HepG2 (cell line): ENCODE measurements around the gene MFSD2B. TPM values are rescaled to one million over a fixed set of nuclear protein-coding genes. Genes with fewer than 3 reads are reported as not detected.
"Not testable (repeated sequence)": the region's sequence is repeated elsewhere in the genome, so short reads cannot be mapped to it uniquely, and the experiment has no call there.

Experiments
- ATAC-seq: fragments of 200-7000 bp; cut with Tn5 transposase; 3 replicates; pipeline ENCODE4 v1.9.1; 2020; ENCODE audit warnings: mild to moderate bottlenecking, moderate library complexity
- BruUV-seq: library from RNA; stranded (reverse); fragments of 400-500 nt; replicated peaks from 2 replicates; lab custom pipeline; 2021; lab: Mats Ljungman, UMichigan
- CTCF ChIA-PET: fragments of 300-600 bp; formaldehyde crosslinking; extraction: SDS; loops from one replicate; lab custom pipeline; 2021; ENCODE audit warnings: low total read pairs, inconsistent platforms, low intra/inter-chr PET ratio; lab: Yijun Ruan, JAX
- POLR2A ChIA-PET: fragments of 350-600 bp; sonication (Branson Sonifier 250); formaldehyde crosslinking; loops from one replicate; lab custom pipeline; 2020; ENCODE audit warnings: antibody characterized with exemption, inconsistent platforms; lab: Yijun Ruan, JAX
- DNase-seq: peaks from one replicate; pipeline ENCODE4 v3.0.0-alpha.2; 2015; ENCODE audit warnings: low spot score
- FAIRE-seq: peaks from 3 replicates; lab custom pipeline; 2011; peaks lifted over from hg19 to GRCh38; lab: Jason Lieb, UNC
- H2AFZ ChIP-seq: one replicate; pipeline ENCODE4 v1.6.1; 2011; ENCODE audit warnings: low read length, inconsistent platforms
- H3K27ac ChIP-seq: fragments of 300-600 bp; 3 replicates; pipeline ENCODE4 v1.8.0; 2011; ENCODE audit warnings: mixed run types, mild to moderate bottlenecking, mixed read lengths, low read length, inconsistent platforms; ENCODE audit not compliant: insufficient read depth; ENCODE audit errors: extremely low read length
- H3K27me3 ChIP-seq, 2 experiments: fragments of 200-600 bp in 1 of 2; 2 replicates in 1 of 2; 3 replicates in 1 of 2; pipeline versions ENCODE4 v1.6.0 to v1.8.0; 2011; ENCODE audit warnings: low read length in 2 of 2, mild to moderate bottlenecking in 2 of 2, moderate library complexity in 2 of 2, inconsistent platforms in 1 of 2; ENCODE audit not compliant: insufficient read depth in 2 of 2, control insufficient read depth in 1 of 2
- H3K36me3 ChIP-seq, 2 experiments: fragments of 200-600 bp in 1 of 2; replicated peaks in 1 of 2; 2 replicates in 1 of 2; 3 replicates in 1 of 2; pipeline versions ENCODE4 v1.5.1 to v1.8.0; 2011; ENCODE audit warnings: low read length in 2 of 2, inconsistent platforms in 1 of 2; ENCODE audit not compliant: insufficient read depth in 2 of 2, control insufficient read depth in 1 of 2
- H3K4me1 ChIP-seq: 2 replicates; pipeline ENCODE4 v1.5.1; 2012; ENCODE audit warnings: low read length, inconsistent platforms; ENCODE audit not compliant: insufficient read depth
- H3K4me2 ChIP-seq: 2 replicates; pipeline ENCODE4 v1.6.0; 2011; ENCODE audit warnings: low read depth, low read length, inconsistent platforms
- H3K4me3 ChIP-seq, 3 experiments: fragments of 200-600 bp in 1 of 3; sonication (generic), shearing (Covaris generic) in 1 of 3; replicated peaks in 1 of 3; 2 replicates each; pipeline ENCODE4 v1.5.1; 2011 to 2016; ENCODE audit warnings: low read length in 3 of 3, inconsistent platforms in 2 of 3, low read depth in 2 of 3, mild to moderate bottlenecking in 2 of 3, control low read depth in 1 of 3, mixed read lengths in 1 of 3; ENCODE audit not compliant: insufficient read depth in 1 of 3
- H3K79me2 ChIP-seq: one replicate; pipeline ENCODE4 v1.6.1; 2011; ENCODE audit warnings: low read length, inconsistent platforms; ENCODE audit not compliant: insufficient read depth
- H3K9ac ChIP-seq: 2 replicates; pipeline ENCODE4 v1.6.0; 2011; ENCODE audit warnings: mild to moderate bottlenecking, low read depth, low read length, inconsistent platforms; ENCODE audit not compliant: insufficient read depth
- H3K9me3 ChIP-seq: 2 replicates; pipeline ENCODE4 v1.5.1; 2012; ENCODE audit warnings: mild to moderate bottlenecking, low read length
- H4K20me1 ChIP-seq: 2 replicates; pipeline ENCODE4 v1.6.0; 2011; ENCODE audit warnings: inconsistent platforms, mild to moderate bottlenecking, low read length, moderate library complexity; ENCODE audit not compliant: insufficient read depth
- CEBPG ChIP-seq: IDR thresholded peaks from 2 replicates; pipeline ENCODE4 v1.6.1; 2016
- ETV5 ChIP-seq: IDR thresholded peaks from 2 replicates; pipeline ENCODE4 v1.6.1; 2018; ENCODE audit warnings: missing biosample characterization, missing genetic modification reagents, inconsistent platforms, borderline replicate concordance
- FOSL2 ChIP-seq: sonication (generic); formaldehyde crosslinking; IDR thresholded peaks from 2 replicates; pipeline ENCODE4 v1.4.0; 2020; ENCODE audit warnings: missing genetic modification reagents
- SOX5 ChIP-seq: IDR thresholded peaks from 2 replicates; pipeline ENCODE4 v1.6.1; 2016; ENCODE audit warnings: borderline replicate concordance
- TEAD3 ChIP-seq: optimal IDR thresholded peaks from 2 replicates; pipeline ENCODE3; 2016; ENCODE audit warnings: borderline replicate concordance
- TGIF2 ChIP-seq: IDR thresholded peaks from 2 replicates; pipeline ENCODE4 v1.6.1; 2016; ENCODE audit warnings: control low read depth, missing compliant biosample characterization
- ZFP41 ChIP-seq: sonication (generic); formaldehyde crosslinking; IDR thresholded peaks from 2 replicates; pipeline ENCODE4 v1.4.0; 2020; ENCODE audit warnings: mild to moderate bottlenecking, missing genetic modification reagents, borderline replicate concordance
- ZNF121 ChIP-seq: sonication (generic); formaldehyde crosslinking; IDR thresholded peaks from 2 replicates; pipeline ENCODE4 v1.5.0; 2020; ENCODE audit warnings: mild to moderate bottlenecking, missing genetic modification reagents
- ZNF460 ChIP-seq: sonication (generic); formaldehyde crosslinking; IDR thresholded peaks from 2 replicates; pipeline ENCODE4 v1.5.1; 2020; ENCODE audit warnings: missing genetic modification reagents, mild to moderate bottlenecking, borderline replicate concordance
- WGBS: methylation state at CpG from one replicate; pipeline ENCODE4 v1.1.6; 2017; ENCODE audit warnings: low lambda C conversion rate; 5-methylcytosine and 5-hydroxymethylcytosine counted together
- in situ Hi-C: cut with HindIII; loops from 2 replicates; pipeline ENCODE4 v1.10.0; 2017; ENCODE audit warnings: low pct_unique_long_range_greater_than_20kb; ENCODE audit not compliant: extremely low pct_ligation_motif_present
- intact Hi-C: fragments of 100-400 bp; cut with micrococcal nuclease; formaldehyde crosslinking; loops from one replicate; pipeline ENCODE4 v1.10.0; 2022; ENCODE audit not compliant: unreplicated experiment
- polyA plus RNA-seq, 8 experiments: library from polyadenylated mRNA; depleted of rRNA in 3 of 8; stranded (reverse) in 7 of 8; unstranded in 1 of 8; fragments of >200 nt; fragmentation: Illumina TruSeq in 4 of 8; extraction: Trizol in 4 of 8; gene quantifications; 2 replicates each; pipeline versions ENCODE4 v1.2.1 to v1.2.3, GENCODE V29; 2011 to 2016; ENCODE audit warnings: low read depth in 4 of 8, missing spikeins in 1 of 8, mixed read lengths in 1 of 8; ENCODE audit not compliant: insufficient read depth in 1 of 8
- total RNA-seq, 5 experiments: library from RNA; depleted of rRNA; stranded (reverse); fragments of >200 nt; fragmentation: Illumina TruSeq; extraction: Trizol; gene quantifications; 2 replicates each; pipeline ENCODE4 v1.2.3, GENCODE V29; 2016; ENCODE audit warnings: low read depth in 1 of 5

The MFSD2B gene
- total and polyA plus RNA-seq, 2 of the 13 experiments (the other 11 are each of a cell fraction or from before 2014, with no cell fraction given): 0.21 to 0.93 TPM

DNA sequence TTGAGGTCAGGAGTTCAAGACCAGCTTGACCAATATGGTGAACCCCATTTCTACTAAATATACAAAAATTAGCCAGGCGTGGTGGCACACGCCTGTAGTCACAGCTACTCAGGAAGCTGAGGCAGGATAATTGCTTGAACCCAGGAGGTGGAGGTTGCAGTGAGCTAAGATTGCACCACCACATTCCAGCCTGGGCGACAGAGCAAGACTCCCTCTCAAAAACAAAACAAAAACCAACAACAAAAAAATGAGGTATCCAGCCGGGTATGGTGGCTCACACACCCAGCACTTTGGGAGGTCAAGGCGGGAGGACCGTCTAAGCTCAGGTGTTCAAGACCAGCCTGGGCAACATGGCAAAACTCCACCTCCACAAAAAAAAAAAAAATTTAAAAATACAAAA lies 5.0 kb downstream of the MFSD2B start:
- intact Hi-C loops: loop anchor here (1.0 to 2.0 kb wide), 3 partner anchors 32 to 88 kb away; partner anchors contain the start of genes ATAD2B, SF3B6 and WDCP
- DNase-seq, H3K27me3 ChIP-seq, ATAC-seq, H2AFZ ChIP-seq, H3K9ac ChIP-seq, H4K20me1 ChIP-seq, H3K9me3 ChIP-seq, H3K79me2 ChIP-seq, in situ Hi-C loops, H3K36me3 ChIP-seq: not testable (repeated sequence)
- peaks cover 41% of the 10 kb centered on the region for H3K4me1 ChIP-seq
- peak overlapping the region; percentile 46 for H3K27ac ChIP-seq
- TSS peak; percentile 90 for BruUV-seq
- ChIA-PET POLR2A (interaction anchor here (0.7 to 6.3 kb wide), 18 partner anchors 8 to 89 kb away, joined by 3 to 91 read pairs (median 6); partner anchors contain the start of genes ATAD2B, FKBP1B, SF3B6 and TP53I3), CTCF (interaction anchor here (1.0 kb wide), 1 partner anchor 46 kb away, joined by 3 read pairs; no protein-coding TSS in a partner anchor)
- FAIRE-seq: peak; percentile 39
- peak overlapping the region; percentile 89 for H3K4me2 ChIP-seq
- TF ChIP-seq SOX5 (CRISPR knock-in tag) (peak; percentile 15; the same call in 1 of the 2 replicates), ZNF460 (CRISPR knock-in tag) (peak; percentile 50; the same call in 1 of the 2 replicates), ZFP41 (CRISPR knock-in tag) (0 out of 2 replicates have a peak, but pooled peaks have one; percentile 55), ETV5 (peak; percentile 23; the same call in 1 of the 2 replicates), ZNF121 (CRISPR knock-in tag) (peak; percentile 41; the same call in 1 of the 2 replicates), TEAD3 (peak; percentile 73), TGIF2 (CRISPR knock-in tag) (peak; percentile 38; the same call in 1 of the 2 replicates), CEBPG (CRISPR knock-in tag) (peak; percentile 10; the same call in 1 of the 2 replicates), FOSL2 (CRISPR knock-in tag) (peak; percentile 35; the same call in 1 of the 2 replicates)
- peak overlapping the region in 1 of 3 experiments; percentile 70; a peak in 2 of 6 replicates for H3K4me3 ChIP-seq
- 68% methylated on average over 6 of the region's 6 CpGs for WGBS
